ENCODE measurements around the gene VPS72. TPM values are rescaled to one million over a fixed set of nuclear protein-coding genes. Genes with fewer than 3 reads are reported as not detected.

The VPS72 gene
- total RNA-seq, 8 experiments from 2014 or later, result 34.2 to 146 (median 83.1) TPM

GRCh38 chr1:151156515-151156819, 33.5 kb downstream of the VPS72 start, which contains the start of gene TNFAIP8L2:
TNFAIP8L2 (plus strand) TSS chr1:151156649; CDS start chr1:151158698, 2,049 bp downstream.
- ATAC-seq (replicated peaks in 6 of 8), result peak; percentile 10 to 69 (median 36)
- Histone ChIP-seq H3K4me3 (no peak within 1 kb of the TSS), H3K4me1 (replicated peaks in 1 of 2) (peaks cover 2 to 5% of the 10 kb centered on the region in 2 donors), H3K27ac (no peak within 1 kb of the TSS)
- 0 to 83% (median 63%) methylated on average over 1 to 3 of the region's 4 CpGs; no CpG with 5 or more reads in 3 of the 10 experiments for WGBS, 10 experiments
- in situ Hi-C loops (cut with MboI; ENCODE audit: low pct_unique_long_range_greater_than_20kb in 2 of 9, low sequenced_read_pairs in 9 of 9, unreplicated experiment in 9 of 9), result loop anchor here in 1 of 9 experiments (25.0 kb wide), 1 partner anchor 94 kb away; the partner anchor contains the start of genes CDC42SE1, GABPB2 and MLLT11

- Histone ChIP-seq H3K4me1 (replicated peaks in 1 of 2) (peaks cover 29 to 32% of the 10 kb centered on the region in 2 donors), H3K27ac (peak overlapping the region in 1 of 2 donors; percentile 46), H3K4me3 (peak overlapping the region in 3 of 5 donors; percentile 66 to 88 (median 85))
- ATAC-seq (replicated peaks in 6 of 8), result no peak
- 58 to 100% (median 89%) methylated on average over 1 to 2 of the region's 2 CpGs; no CpG with 5 or more reads in 2 of the 10 experiments for WGBS, 10 experiments
- in situ Hi-C loops (cut with MboI; ENCODE audit: low pct_unique_long_range_greater_than_20kb in 2 of 9, low sequenced_read_pairs in 9 of 9, unreplicated experiment in 9 of 9), result no loop called here
Observed at GRCh38 chr1:151147665-151148064, 42.3 kb downstream of the VPS72 start.

- no peak for ATAC-seq (replicated peaks in 6 of 8)
- peak overlapping the region; percentile 66 to 99 (median 88) for H3K4me3 ChIP-seq
- H3K4me1 ChIP-seq (replicated peaks in 1 of 2), result peaks cover 30 to 38% of the 10 kb centered on the region in 2 donors
- WGBS, 10 experiments, result 0 to 75% (median 12%) methylated on average over 4 to 7 of the region's 7 CpGs; no CpG with 5 or more reads in 6 of the 10 experiments
- H3K27ac ChIP-seq, result peak overlapping the region; percentile 46 to 51
- in situ Hi-C loops (cut with MboI; ENCODE audit: low pct_unique_long_range_greater_than_20kb in 2 of 9, low sequenced_read_pairs in 9 of 9, unreplicated experiment in 9 of 9), result no loop called here
Observed at GRCh38 chr1:151147132-151147503, 42.9 kb downstream of the VPS72 start.

DNA sequence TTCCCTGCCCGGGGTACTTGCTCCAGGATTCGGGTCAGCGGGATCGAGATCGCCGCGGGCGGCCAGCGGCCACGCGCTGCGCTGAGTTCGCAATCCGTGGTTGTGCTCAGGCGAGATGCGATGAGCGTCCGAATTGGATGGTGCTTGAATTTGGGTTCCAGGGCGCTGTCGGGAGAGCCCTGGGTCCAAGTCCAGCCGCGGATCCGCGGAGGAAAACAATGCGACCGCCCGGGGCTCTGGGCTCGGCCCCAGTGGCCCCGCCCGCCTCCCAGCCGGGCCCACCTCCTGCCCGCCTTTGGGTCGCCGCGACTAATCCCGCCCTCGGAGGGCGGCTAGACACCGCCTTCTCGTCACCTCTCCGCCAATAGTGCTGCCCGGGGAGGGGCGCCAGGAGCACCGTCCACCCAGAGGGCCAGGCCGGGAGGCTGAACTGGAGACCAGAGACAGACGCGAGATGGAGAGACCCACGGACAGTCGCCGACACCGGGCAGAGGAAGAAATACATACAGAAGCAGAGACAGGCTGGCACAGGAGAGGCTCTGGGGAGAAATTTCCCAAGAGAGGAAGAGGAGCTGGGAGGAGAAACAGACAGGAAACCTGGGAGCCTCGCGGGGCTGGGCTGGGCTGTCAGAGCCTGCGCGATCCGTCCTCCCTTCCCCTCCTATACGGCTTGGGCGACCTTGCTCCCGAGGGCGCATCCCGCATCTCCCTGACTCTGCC, 43.4 kb downstream of the VPS72 start, which contains the start of gene SEMA6C:
Gene SEMA6C (minus strand): TSS at position 220 of the 720 bp plus-strand sequence. CDS start 4,010 bp downstream, outside the sequence.
- in situ Hi-C loops (cut with MboI; ENCODE audit: low pct_unique_long_range_greater_than_20kb in 2 of 9, low sequenced_read_pairs in 9 of 9, unreplicated experiment in 9 of 9), result no loop called here
- WGBS, 10 experiments, result 0 to 5% (median 2%) methylated on average over 2 to 13 of the region's 61 CpGs; no CpG with 5 or more reads in 5 of the 10 experiments
- peak within 1 kb of the TSS; percentile 66 to 99 (median 88) for H3K4me3 ChIP-seq
- H3K27ac ChIP-seq, result peak within 1 kb of the TSS; percentile 46 to 55
- ATAC-seq (replicated peaks in 6 of 8), result peak; percentile 94 to 99 (median 96)
- H3K4me1 ChIP-seq (replicated peaks in 1 of 2), result peaks cover 30 to 38% of the 10 kb centered on the region in 2 donors

DNA sequence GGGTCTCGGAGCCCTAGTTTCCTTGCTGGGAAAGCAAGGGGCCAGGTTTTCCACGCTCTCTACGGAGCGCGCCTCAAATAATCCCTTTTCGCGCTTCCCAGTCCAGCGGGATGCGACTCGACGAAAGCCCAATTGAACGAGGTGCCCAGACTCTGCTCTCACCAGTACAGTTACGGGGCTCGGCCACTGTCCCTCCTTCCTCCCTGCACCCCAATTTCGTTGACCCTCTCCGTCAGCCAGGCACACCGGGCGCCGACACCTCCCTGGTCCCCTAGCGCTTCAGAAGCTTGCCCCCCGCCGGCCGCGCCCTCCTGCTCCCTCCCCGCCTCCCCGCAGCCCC, 44.0 kb downstream of the VPS72 start:
- Histone ChIP-seq H3K27ac (peak overlapping the region; percentile 28 to 55), H3K4me3 (peak overlapping the region; percentile 66 to 99 (median 88)), H3K4me1 (replicated peaks in 1 of 2) (peaks cover 30 to 38% of the 10 kb centered on the region in 2 donors)
- 0 to 7% (median 0%) methylated on average over 1 to 7 of the region's 26 CpGs; no CpG with 5 or more reads in 5 of the 10 experiments for WGBS, 10 experiments
- ATAC-seq (replicated peaks in 6 of 8), result peak in 3 of 8 experiments; percentile 2 to 7 (median 3)
- in situ Hi-C loops (cut with MboI; ENCODE audit: low pct_unique_long_range_greater_than_20kb in 2 of 9, low sequenced_read_pairs in 9 of 9, unreplicated experiment in 9 of 9), result no loop called here

- H3K4me1 ChIP-seq (replicated peaks in 1 of 2), result peaks cover 30 to 38% of the 10 kb centered on the region in 2 donors
- peak overlapping the region; percentile 66 to 99 (median 88) for H3K4me3 ChIP-seq
- 0 to 30% (median 0%) methylated on average over 1 to 6 of the region's 43 CpGs; no CpG with 5 or more reads in 3 of the 10 experiments for WGBS, 10 experiments
- in situ Hi-C loops (cut with MboI; ENCODE audit: low pct_unique_long_range_greater_than_20kb in 2 of 9, low sequenced_read_pairs in 9 of 9, unreplicated experiment in 9 of 9), result no loop called here
- peak overlapping the region; percentile 5 to 16 for H3K27ac ChIP-seq
- ATAC-seq (replicated peaks in 6 of 8), result peak in 6 of 8 experiments; percentile 1 to 4 (median 2)
Observed at GRCh38 chr1:151145304-151146071, 44.5 kb downstream of the VPS72 start.

DNA sequence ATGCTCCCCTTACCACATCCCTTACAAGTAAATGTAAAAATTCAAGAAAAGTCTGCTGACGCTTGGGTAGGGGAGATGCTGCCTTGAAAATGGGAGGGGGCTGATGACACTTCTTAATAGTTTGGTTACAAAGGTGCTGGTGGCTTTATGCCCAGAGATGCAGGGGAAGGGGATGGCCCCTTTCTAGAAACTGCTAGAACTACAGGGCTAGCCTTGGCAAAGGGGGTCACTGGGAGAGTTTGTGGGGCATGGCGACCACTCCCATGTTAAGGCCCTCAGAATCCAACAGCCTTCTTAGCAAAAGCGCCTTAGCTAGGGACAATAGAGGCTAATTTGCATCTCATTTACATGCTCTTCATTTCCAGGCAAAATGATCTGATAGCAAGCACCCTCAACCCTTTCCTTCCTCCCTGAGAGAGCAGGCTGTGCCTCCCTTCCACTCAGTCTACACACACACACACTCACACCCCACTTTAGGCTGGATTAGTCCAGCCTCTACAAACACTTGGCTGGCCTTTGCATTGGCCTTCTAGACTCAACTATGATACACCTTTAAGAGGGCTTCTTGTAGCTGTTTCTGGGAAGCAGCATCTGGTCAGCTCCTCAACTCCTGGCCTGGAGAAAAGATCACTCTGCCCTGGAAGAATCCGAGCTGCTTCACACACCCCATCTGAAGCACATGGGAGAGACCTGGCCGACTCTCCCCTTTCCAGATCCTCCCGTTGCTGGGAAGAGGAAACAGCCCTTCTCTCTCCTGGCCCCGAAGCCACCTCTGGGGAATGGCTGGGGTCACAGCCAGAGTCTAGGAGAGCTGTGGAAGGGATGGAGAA, 45.3 kb downstream of the VPS72 start:
- no peak for ATAC-seq (replicated peaks in 6 of 8)
- Histone ChIP-seq H3K4me3 (peak overlapping the region; percentile 66 to 99 (median 88)), H3K4me1 (replicated peaks in 1 of 2) (peaks cover 30 to 38% of the 10 kb centered on the region in 2 donors), H3K27ac (peak overlapping the region in 1 of 2 donors; percentile 16)
- in situ Hi-C loops (cut with MboI; ENCODE audit: low pct_unique_long_range_greater_than_20kb in 2 of 9, low sequenced_read_pairs in 9 of 9, unreplicated experiment in 9 of 9), result no loop called here
- 44 to 86% (median 60%) methylated on average over 1 to 4 of the region's 7 CpGs; no CpG with 5 or more reads in 3 of the 10 experiments for WGBS, 10 experiments

DNA sequence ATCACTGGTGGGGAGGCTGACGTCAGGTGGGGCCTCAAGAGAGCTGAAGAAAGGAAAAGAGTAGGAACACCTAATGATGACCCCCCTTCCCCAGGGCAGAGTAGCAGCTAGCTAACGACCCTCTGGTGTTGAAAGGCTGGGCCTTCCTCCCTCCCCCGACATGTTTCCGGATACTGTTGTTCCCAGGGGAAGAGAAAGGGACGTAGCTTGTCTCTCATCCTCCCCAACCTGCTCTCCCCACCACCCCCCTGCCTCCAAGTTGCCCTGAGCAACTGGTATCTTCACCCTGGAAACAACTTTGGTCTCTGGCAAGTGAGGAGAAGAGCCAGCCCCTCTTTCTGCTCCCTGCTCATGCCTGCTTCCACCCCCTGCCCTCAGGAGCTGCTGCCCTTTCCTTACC, 46.0 kb downstream of the VPS72 start:
- no peak for ATAC-seq (replicated peaks in 6 of 8)

DNA sequence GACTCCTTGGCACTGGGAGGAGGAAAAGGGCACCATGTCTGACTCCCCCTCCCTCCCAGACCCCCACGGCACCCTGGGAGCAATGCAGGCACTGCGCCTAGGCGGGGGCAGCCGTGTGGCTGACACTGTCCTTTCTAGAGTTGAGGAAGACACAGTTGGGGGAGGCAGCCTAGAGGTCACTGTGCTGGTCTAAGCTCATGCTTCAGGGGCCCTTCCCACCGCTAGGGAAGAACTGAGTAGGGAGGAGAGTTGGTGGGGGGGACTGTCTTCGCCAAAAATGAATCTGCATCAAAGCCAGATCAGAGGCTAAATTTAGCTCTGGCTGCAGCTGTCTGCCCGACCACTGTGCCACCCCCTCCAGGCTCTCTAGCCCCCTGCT, 47.0 kb downstream of the VPS72 start:
- Histone ChIP-seq H3K4me1 (replicated peaks in 1 of 2) (peaks cover 30 to 38% of the 10 kb centered on the region in 2 donors), H3K27ac (peak overlapping the region in 1 of 2 donors; percentile 4), H3K4me3 (no peak overlapping the region)
- in situ Hi-C loops (cut with MboI; ENCODE audit: low pct_unique_long_range_greater_than_20kb in 2 of 9, low sequenced_read_pairs in 9 of 9, unreplicated experiment in 9 of 9), result no loop called here
- no peak for ATAC-seq (replicated peaks in 6 of 8)
- 36 to 80% (median 54%) methylated on average over 1 to 4 of the region's 7 CpGs; no CpG with 5 or more reads in 4 of the 10 experiments for WGBS, 10 experiments

More for the DNA sequence above, 46.0 kb downstream of the VPS72 start:
- Histone ChIP-seq H3K4me3 (peak overlapping the region; percentile 66 to 99 (median 88)), H3K4me1 (replicated peaks in 1 of 2) (peaks cover 30 to 38% of the 10 kb centered on the region in 2 donors), H3K27ac (peak overlapping the region in 1 of 2 donors; percentile 4)
- 10 to 13% methylated on average over 2 to 3 of the region's 5 CpGs; no CpG with 5 or more reads in 8 of the 10 experiments for WGBS, 10 experiments
- in situ Hi-C loops (cut with MboI; ENCODE audit: low pct_unique_long_range_greater_than_20kb in 2 of 9, low sequenced_read_pairs in 9 of 9, unreplicated experiment in 9 of 9), result no loop called here

DNA sequence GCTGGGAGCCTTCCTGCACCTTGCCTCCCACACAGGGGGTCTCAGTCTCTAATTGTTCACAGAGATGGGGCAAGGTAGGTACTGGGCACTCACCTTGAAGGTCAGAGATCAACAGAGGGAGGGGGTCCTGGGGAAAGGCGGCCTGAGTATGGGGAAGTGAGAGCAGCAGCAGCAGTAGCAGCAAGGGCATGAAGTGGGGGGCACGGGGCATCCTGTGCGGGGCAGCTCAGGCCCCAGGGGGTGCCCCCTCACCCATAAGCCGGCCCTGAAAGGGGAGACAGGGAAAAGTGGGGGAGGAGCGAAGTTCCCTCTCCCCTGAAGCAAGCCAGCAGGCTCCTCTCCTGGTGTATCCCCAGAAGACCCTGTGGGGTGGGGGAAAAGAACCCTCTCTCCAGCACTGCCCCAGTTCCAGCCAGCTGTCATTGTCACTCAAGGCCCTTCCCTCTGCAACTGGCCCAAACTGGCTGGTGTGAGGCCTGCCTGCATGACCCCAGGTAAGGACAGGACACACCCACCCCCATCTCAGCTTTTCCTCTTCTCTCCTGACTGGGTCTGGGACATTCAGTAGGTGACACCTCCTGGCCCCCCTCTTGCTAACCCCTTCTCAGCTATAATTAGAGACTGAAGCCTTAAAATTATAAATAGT, 47.5 kb downstream of the VPS72 start:
- in situ Hi-C loops (cut with MboI; ENCODE audit: low pct_unique_long_range_greater_than_20kb in 2 of 9, low sequenced_read_pairs in 9 of 9, unreplicated experiment in 9 of 9), result no loop called here
- no peak overlapping the region for H3K4me3 ChIP-seq

GRCh38 chr1:151137789-151138188, 52.2 kb downstream of the VPS72 start:
- Histone ChIP-seq H3K4me3 (no peak overlapping the region), H3K4me1 (replicated peaks in 1 of 2) (peaks cover 2 to 7% of the 10 kb centered on the region in 2 donors), H3K27ac (no peak overlapping the region)
- WGBS, 10 experiments, result 86 to 100% (median 95%) methylated on average over 1 to 4 of the region's 7 CpGs; no CpG with 5 or more reads in 6 of the 10 experiments
- no peak for ATAC-seq (replicated peaks in 6 of 8)
- in situ Hi-C loops (cut with MboI; ENCODE audit: low pct_unique_long_range_greater_than_20kb in 2 of 9, low sequenced_read_pairs in 9 of 9, unreplicated experiment in 9 of 9), result no loop called here

More for the DNA sequence above, 47.5 kb downstream of the VPS72 start:
- ATAC-seq (replicated peaks in 6 of 8), result peak in 2 of 8 experiments; percentile 4 to 8
- Histone ChIP-seq H3K4me1 (replicated peaks in 1 of 2) (peaks cover 28 to 34% of the 10 kb centered on the region in 2 donors), H3K27ac (peak overlapping the region in 1 of 2 donors; percentile 4)
- WGBS, 10 experiments, result 20 to 100% methylated on average over 1 to 2 of the region's 5 CpGs; no CpG with 5 or more reads in 8 of the 10 experiments
